Myocyte (in vitro differentiated cells): ENCODE data around the gene MAP2K7. TPM values are rescaled to one million over a fixed set of nuclear protein-coding genes. Genes with fewer than 3 reads are reported as not detected.
"Not testable (repeated sequence)": the region's sequence is repeated elsewhere in the genome, so short reads cannot be mapped to it uniquely, and the experiment has no call there.

Source experiments
- DNase-seq: peaks from one replicate; pipeline ENCODE4 v3.0.0-alpha.2; 2012; ENCODE audit warnings: low read depth
- total RNA-seq: library from RNA; depleted of rRNA; stranded (reverse); fragments of >200 nt; gene quantifications from 2 replicates; pipeline ENCODE4 v1.2.3, GENCODE V29; 2014

Gene MAP2K7
- total RNA-seq, 1 donor from 2014 or later: 13.1 TPM

- no peak for DNase-seq
Observed at GRCh38 chr19:7907122-7907521, 3.4 kb downstream of the MAP2K7 start.

GRCh38 chr19:7907544-7907943 lies 3.9 kb downstream of the MAP2K7 start:
- no peak for DNase-seq

GRCh38 chr19:7908078-7908699 lies 4.5 kb downstream of the MAP2K7 start:
- no peak for DNase-seq

GRCh38 chr19:7908742-7909461 lies 5.2 kb downstream of the MAP2K7 start:
- DNase-seq: no peak

- no peak for DNase-seq
Observed at GRCh38 chr19:7909471-7910067, 5.9 kb downstream of the MAP2K7 start.

GRCh38 chr19:7910321-7911161 lies 6.9 kb downstream of the MAP2K7 start:
- DNase-seq: no peak

GRCh38 chr19:7911508-7912143 lies 7.9 kb downstream of the MAP2K7 start:
- DNase-seq: no peak

GRCh38 chr19:7912144-7912696 lies 8.5 kb downstream of the MAP2K7 start:
- DNase-seq: no peak

GRCh38 chr19:7912697-7913564 lies 9.3 kb downstream of the MAP2K7 start:
- no peak for DNase-seq

GRCh38 chr19:7913652-7914051 lies 10.0 kb downstream of the MAP2K7 start:
- DNase-seq: no peak

GRCh38 chr19:7914099-7914498 lies 10.4 kb downstream of the MAP2K7 start:
- DNase-seq: no peak

- no peak for DNase-seq
Observed at GRCh38 chr19:7914598-7915045, 10.9 kb downstream of the MAP2K7 start, which contains the start of gene TGFBR3L. TSS of gene TGFBR3L (plus strand) at chr19:7914830.

GRCh38 chr19:7915250-7916102 lies 11.8 kb downstream of the MAP2K7 start:
- no peak for DNase-seq

GRCh38 chr19:7916103-7916954 lies 12.7 kb downstream of the MAP2K7 start:
- peak; percentile 11 for DNase-seq

- no peak for DNase-seq
Observed at GRCh38 chr19:7916955-7917266, 13.2 kb downstream of the MAP2K7 start.

- peak; percentile 51 for DNase-seq
Observed at GRCh38 chr19:7917267-7918061, 13.8 kb downstream of the MAP2K7 start.

GRCh38 chr19:7918062-7918614 lies 14.5 kb downstream of the MAP2K7 start:
- not testable (repeated sequence) for DNase-seq
